ENCODE results near the gene FRMD5. TPM values are rescaled to one million over a fixed set of nuclear protein-coding genes. Genes with fewer than 3 reads are reported as not detected.

FRMD5 gene
- polyA plus RNA-seq, 2 of the 4 experiments (the other 2 are of a cell fraction) = 2.5 to 3.6 TPM

DNA sequence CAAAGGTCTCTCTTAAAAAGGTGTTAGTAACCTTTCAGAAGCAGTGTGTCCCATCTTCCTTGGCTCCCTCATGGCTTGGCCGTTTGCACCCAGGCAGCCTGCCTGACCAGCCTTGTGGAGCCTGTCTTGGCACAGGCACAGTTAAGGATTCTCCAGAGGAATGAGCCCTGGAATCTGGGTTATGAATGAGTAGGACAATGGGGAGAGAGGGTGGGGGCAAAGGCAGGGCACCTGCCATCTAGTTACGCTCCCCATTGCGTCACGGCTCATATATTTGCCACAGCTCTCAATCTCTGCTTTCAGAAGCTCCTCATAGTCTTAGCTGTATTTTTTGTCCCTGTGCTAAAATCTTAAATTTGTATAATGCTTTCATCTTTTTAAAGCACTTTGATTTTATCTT, 317.7 kb downstream of the FRMD5 start:
- CTCF ChIA-PET = interaction anchor here (1.4 kb wide), 1 partner anchor 25 kb away, joined by 6 read pairs; no protein-coding TSS in a partner anchor
- Histone ChIP-seq H3K4me3 (no peak overlapping the region), H3K4me1 (no peaks in the 10 kb centered on the region), H3K27ac (no peak overlapping the region), H3K4me2 (no peak overlapping the region), H3K9me3 (no peaks in the 10 kb centered on the region)
- FAIRE-seq = no peak
- DNase-seq (ENCODE audit: low read depth in 1 of 2, low spot score in 1 of 2) = no peak
- POLR2A ChIA-PET = no interaction called here
- no peak for TF ChIP-seq ZNF302 (CRISPR knock-in tag; IDR thresholded peaks at IDR 0.05)
- TF ChIP-seq TFCP2L1 (CRISPR knock-in tag; IDR thresholded peaks at IDR 0.05) = no peak
- no peak for TF ChIP-seq ZC3H11A (IDR thresholded peaks at IDR 0.05)
- TF ChIP-seq, protein P1, sequence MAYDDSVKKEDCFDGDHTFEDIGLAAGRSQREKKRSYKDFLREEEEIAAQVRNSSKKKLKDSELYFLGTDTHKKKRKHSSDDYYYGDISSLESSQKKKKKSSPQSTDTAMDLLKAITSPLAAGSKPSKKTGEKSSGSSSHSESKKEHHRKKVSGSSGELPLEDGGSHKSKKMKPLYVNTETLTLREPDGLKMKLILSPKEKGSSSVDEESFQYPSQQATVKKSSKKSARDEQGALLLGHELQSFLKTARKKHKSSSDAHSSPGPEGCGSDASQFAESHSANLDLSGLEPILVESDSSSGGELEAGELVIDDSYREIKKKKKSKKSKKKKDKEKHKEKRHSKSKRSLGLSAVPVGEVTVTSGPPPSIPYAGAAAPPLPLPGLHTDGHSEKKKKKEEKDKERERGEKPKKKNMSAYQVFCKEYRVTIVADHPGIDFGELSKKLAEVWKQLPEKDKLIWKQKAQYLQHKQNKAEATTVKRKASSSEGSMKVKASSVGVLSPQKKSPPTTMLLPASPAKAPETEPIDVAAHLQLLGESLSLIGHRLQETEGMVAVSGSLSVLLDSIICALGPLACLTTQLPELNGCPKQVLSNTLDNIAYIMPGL (CRISPR knock-in tag; IDR thresholded peaks at IDR 0.05; ENCODE audit: borderline replicate concordance) = no peak
- TF ChIP-seq KDM1A (IDR thresholded peaks at IDR 0.05; ENCODE audit: low read depth) = no peak
- no peak for TF ChIP-seq JUN (IDR thresholded peaks at IDR 0.05)
- TF ChIP-seq SMC3 (IDR thresholded peaks at IDR 0.05) = no peak
- no peak for ATAC-seq
- WGBS (ENCODE audit: missing lambda C conversion rate) = 88% methylated on average over 4 of the region's 4 CpGs

DNA sequence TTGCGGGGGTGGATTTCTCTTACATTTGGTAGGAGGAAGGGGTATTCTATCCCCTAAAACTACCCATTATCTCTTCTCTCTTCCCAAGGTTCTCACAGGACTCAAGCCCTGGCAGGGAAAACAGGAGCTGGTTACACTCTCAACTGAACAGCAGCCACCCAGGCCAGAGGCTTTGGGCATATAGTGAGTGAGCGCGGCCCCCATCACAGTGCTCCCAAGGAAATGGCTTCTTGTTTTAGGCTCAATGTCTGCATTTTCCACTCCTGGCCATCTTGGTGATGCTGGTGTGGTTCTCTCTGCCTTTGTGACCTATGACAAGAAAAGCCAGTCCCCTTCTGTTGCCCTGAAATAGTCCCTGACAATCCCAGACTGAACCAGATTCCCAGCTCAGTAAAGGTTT, 318.2 kb downstream of the FRMD5 start:
- Histone ChIP-seq H3K9me3 (no peaks in the 10 kb centered on the region), H3K4me3 (no peak overlapping the region), H3K4me1 (no peaks in the 10 kb centered on the region), H3K27ac (no peak overlapping the region), H3K4me2 (no peak overlapping the region)
- FAIRE-seq (no peak), DNase-seq (ENCODE audit: low read depth in 1 of 2, low spot score in 1 of 2) (no peak), ATAC-seq (no peak)
- ChIA-PET POLR2A (no interaction called here), CTCF (interaction anchor here (1.0 to 1.4 kb wide), 2 partner anchors 26 to 27 kb away, joined by 3 to 6 read pairs; no protein-coding TSS in a partner anchor)
- WGBS (ENCODE audit: missing lambda C conversion rate) = 100% methylated on average over 3 of the region's 3 CpGs
- no peak for TF ChIP-seq ZFP36 (IDR thresholded peaks at IDR 0.05; ENCODE audit: borderline replicate concordance, partially characterized antibody)
- no peak for TF ChIP-seq EHMT2 (IDR thresholded peaks at IDR 0.05; ENCODE audit: low read depth)
- no peak for TF ChIP-seq TFCP2L1 (CRISPR knock-in tag; IDR thresholded peaks at IDR 0.05)

DNA sequence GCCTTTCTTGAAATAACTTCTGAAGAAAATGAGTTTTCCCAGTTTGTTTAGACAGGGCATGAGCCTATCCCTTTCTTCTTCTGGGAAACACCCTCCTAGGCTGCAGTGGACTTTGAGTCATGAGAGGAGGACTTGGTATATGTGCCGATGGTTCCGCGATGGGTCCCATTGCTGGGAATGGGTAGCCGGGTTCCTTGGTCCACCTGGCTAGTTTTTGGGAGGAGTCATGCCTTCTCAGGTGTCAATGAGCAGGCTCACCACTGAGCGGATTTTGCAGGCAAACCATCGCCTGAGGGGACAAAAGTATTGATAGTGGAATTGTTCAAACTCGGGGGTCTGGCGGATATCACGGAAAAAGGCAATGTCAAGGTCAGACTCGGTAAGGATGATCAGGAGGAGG, 321.4 kb downstream of the FRMD5 start:
- H3K4me3 ChIP-seq = no peak overlapping the region
- POLR2A ChIA-PET = no interaction called here
- H3K27ac ChIP-seq = no peak overlapping the region
- no peak for DNase-seq (ENCODE audit: low read depth in 1 of 2, low spot score in 1 of 2)
- no peaks in the 10 kb centered on the region for H3K9me3 ChIP-seq
- no peak overlapping the region for H3K4me2 ChIP-seq
- WGBS (ENCODE audit: missing lambda C conversion rate) = 92% methylated on average over 10 of the region's 10 CpGs
- TF ChIP-seq NR3C1 (IDR thresholded peaks at IDR 0.05) (no peak), EHMT2 (IDR thresholded peaks at IDR 0.05; ENCODE audit: low read depth) (no peak)
- no peak for FAIRE-seq
- H3K4me1 ChIP-seq = no peaks in the 10 kb centered on the region
- ATAC-seq = no peak
- CTCF ChIA-PET = interaction anchor here (0.9 to 2.0 kb wide), 4 partner anchors 12 to 347 kb away, joined by 3 to 7 read pairs (median 4); no protein-coding TSS in a partner anchor

DNA sequence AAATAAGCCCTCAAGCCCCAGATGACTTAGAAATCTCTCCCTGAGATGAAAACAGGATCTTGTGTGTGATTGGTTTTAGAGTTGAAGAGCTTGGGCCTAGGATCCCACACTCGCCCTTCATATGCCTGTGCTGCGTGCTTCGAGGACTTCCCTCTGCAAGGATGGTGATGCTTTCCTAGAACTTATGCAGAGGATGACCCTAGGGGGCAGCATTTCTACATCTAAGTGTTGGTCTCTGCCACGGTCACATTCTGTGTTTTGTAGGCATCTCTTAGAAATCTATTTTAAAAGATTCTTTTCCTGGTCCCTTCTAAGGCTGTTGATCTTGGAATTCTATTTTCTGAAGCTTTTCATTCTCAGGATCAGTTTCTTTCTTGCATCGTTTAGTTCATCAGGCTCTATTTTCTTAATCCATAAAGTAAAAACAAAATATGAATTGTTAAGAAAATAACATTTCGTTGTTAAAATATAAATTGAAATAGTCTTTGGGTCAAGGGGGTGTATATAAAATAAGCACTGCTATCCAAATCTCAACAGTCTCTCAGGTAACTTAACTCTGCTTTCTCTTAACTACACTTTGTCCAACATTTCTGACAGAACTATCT, 322.6 kb downstream of the FRMD5 start:
- Histone ChIP-seq H3K9me3 (no peaks in the 10 kb centered on the region), H3K4me1 (no peaks in the 10 kb centered on the region), H3K27ac (no peak overlapping the region), H3K4me2 (no peak overlapping the region), H3K4me3 (no peak overlapping the region)
- FAIRE-seq = no peak
- TF ChIP-seq RAD21 (conservative IDR thresholded peaks at IDR 0.05 in 1 of 2, IDR thresholded peaks at IDR 0.05 in 1 of 2) = peak; percentile 59 to 64
- peak; percentile 38; the same call in 2 of the 3 replicates for TF ChIP-seq SMC3 (IDR thresholded peaks at IDR 0.05)
- TF ChIP-seq SREBF2 (IDR thresholded peaks at IDR 0.05) = no peak
- TF ChIP-seq, protein P2, sequence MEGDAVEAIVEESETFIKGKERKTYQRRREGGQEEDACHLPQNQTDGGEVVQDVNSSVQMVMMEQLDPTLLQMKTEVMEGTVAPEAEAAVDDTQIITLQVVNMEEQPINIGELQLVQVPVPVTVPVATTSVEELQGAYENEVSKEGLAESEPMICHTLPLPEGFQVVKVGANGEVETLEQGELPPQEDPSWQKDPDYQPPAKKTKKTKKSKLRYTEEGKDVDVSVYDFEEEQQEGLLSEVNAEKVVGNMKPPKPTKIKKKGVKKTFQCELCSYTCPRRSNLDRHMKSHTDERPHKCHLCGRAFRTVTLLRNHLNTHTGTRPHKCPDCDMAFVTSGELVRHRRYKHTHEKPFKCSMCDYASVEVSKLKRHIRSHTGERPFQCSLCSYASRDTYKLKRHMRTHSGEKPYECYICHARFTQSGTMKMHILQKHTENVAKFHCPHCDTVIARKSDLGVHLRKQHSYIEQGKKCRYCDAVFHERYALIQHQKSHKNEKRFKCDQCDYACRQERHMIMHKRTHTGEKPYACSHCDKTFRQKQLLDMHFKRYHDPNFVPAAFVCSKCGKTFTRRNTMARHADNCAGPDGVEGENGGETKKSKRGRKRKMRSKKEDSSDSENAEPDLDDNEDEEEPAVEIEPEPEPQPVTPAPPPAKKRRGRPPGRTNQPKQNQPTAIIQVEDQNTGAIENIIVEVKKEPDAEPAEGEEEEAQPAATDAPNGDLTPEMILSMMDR (IDR thresholded peaks at IDR 0.05) = peak; percentile 58
- 73% methylated on average over 6 of the region's 6 CpGs for WGBS (ENCODE audit: missing lambda C conversion rate)
- DNase-seq (ENCODE audit: low read depth in 1 of 2, low spot score in 1 of 2) = peak; percentile 56 to 69
- peak; percentile 92 to 93 for ATAC-seq
- CTCF ChIA-PET = interaction anchor here (0.7 to 2.0 kb wide), 22 partner anchors 9 to 631 kb away, joined by 3 to 10 read pairs (median 3); no protein-coding TSS in a partner anchor
- POLR2A ChIA-PET = no interaction called here
